NT2/D1 (cell line): ENCODE data around the gene FMN2.

Experiments used
- SUZ12 ChIP-seq: IDR thresholded peaks from 2 replicates; pipeline ENCODE4 v1.6.1; 2011; ENCODE audit not compliant: insufficient read length, insufficient read depth; ENCODE audit errors: extremely low read depth
- YY1 ChIP-seq: IDR thresholded peaks from 2 replicates; pipeline ENCODE4 v1.6.1; 2011; ENCODE audit not compliant: insufficient read length, insufficient read depth

- no peak for TF ChIP-seq YY1
- no peak for TF ChIP-seq SUZ12
Measured at GRCh38 chr1:240055936-240056335, 35.7 kb upstream of the FMN2 start.
